ENCODE data around the gene RAD9A. TPM values are rescaled to one million over a fixed set of nuclear protein-coding genes. Genes with fewer than 3 reads are reported as not detected.
A peak's percentile ranks its signal among the peaks of the same experiment; 100 is the strongest.

The RAD9A gene
- total RNA-seq, 1 donor from 2014 or later, result 30.7 TPM

DNA sequence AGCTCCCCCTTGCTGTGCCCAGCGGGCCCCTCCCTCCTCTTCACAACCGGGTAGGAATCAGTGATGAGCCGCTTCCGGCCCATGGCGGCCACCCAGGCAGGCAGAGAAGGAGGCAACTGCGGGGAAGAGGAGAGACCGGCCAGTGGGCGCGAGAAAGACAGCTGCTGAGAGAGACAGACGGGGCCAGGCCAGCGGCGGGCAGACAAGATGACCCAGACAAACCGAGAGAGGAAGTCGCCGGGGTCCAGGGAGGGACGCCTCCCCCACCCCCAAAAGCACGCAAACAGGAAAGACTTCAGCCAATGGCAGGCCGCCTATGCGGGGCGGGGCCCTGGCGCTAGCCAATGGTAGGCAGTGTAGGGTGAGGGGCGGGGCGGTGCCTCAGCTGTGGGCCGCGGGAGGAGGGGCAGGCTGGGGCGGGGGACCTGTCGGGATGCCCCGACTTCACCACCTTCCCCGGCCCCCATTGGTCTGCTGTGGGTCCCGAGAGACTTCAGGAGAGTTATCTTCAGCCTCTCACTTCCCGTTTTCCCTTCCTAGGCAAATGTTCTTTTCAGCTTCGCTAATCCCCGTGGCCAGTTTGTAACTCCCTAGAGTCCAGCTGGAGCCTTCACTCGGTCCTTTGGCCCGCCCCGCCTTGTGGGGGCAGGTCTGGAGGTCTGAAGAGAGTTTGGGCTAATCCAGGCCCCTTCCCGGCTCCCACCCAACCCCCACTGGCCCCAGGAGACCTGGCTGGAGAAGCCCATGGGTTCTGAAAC lies 38.3 kb upstream of the RAD9A start, which contains the start of gene POLD4:
Gene POLD4, minus strand, starts transcription at position 230 of the 758 bp plus-strand sequence. Its CDS starts 147 bp downstream, at position 83.
- H3K9me3 Mint-ChIP-seq, result no peaks in the 10 kb centered on the region
- H3K4me3 Mint-ChIP-seq, result peak within 1 kb of the TSS; percentile 94
- peak; percentile 95 for DNase-seq (ENCODE audit: low spot score)
- H3K27ac Mint-ChIP-seq, result peak within 1 kb of the TSS; percentile 98
- intact Hi-C loops (cut with micrococcal nuclease), result loop anchor here (1.0 to 10.0 kb wide), 11 partner anchors 8 to 1065 kb away; partner anchors contain the start of genes CLCF1, GSTP1, PC and RAD9A
- H3K4me1 Mint-ChIP-seq (ENCODE audit: low read depth), result peaks cover 34% of the 10 kb centered on the region
- no peaks in the 10 kb centered on the region for H3K36me3 Mint-ChIP-seq (ENCODE audit: low read depth)
- peaks cover 1% of the 10 kb centered on the region for H3K27me3 Mint-ChIP-seq (ENCODE audit: insufficient read depth)

DNA sequence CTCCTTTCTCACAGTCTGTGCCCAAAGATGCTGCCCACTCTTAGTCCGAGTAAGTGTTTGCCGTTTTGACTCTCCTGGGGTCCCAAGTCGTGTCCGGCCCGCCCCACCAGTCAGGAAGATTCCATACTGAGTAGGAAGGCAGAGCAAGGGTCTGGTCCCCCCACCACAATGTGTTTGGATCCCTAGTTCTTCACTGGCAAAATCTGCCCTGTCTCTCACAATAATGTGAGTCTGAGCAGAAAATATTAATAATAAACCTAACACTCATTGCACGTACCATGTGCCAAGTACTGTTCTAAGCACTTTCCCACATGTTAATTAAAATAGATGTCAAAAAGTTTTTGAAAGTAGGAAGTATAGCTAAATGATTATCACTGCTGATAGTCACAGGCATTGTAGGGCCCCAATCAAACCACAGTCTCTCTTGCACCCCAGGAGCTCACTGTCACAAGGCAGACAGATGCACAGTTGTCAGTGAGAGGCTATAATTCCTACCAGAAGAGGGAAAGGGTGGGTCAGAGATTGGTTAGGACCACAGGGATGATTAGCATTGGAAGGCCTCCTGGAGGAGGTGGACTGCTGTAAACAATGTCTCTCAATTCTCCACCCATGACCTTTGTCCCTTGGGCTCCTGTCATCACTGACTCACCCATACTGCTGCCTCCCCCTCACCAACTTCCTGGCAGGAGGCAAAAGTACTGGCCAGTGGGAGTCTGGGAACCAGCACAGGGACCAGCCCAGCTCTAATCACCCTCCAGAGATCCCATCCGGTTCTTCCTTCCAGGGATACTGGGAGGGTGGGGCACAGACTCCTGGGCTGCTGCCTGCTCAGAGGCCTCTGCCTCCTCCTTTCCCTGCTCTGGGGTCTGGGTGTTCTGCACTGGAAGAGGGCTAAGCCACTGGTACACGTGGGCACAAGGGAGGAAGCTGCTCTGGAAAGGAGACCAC lies 37.4 kb upstream of the RAD9A start:
- intact Hi-C loops (cut with micrococcal nuclease), result loop anchor here (5.0 to 10.0 kb wide), 3 partner anchors 113 to 453 kb away; partner anchors contain the start of genes GSTP1 and TMEM134
- H3K27ac Mint-ChIP-seq, result peak overlapping the region; percentile 98
- no peak for DNase-seq (ENCODE audit: low spot score)
- no peaks in the 10 kb centered on the region for H3K36me3 Mint-ChIP-seq (ENCODE audit: low read depth)
- no peaks in the 10 kb centered on the region for H3K9me3 Mint-ChIP-seq
- H3K4me1 Mint-ChIP-seq (ENCODE audit: low read depth), result peaks cover 34% of the 10 kb centered on the region
- peak overlapping the region; percentile 94 for H3K4me3 Mint-ChIP-seq
- peaks cover 5% of the 10 kb centered on the region for H3K27me3 Mint-ChIP-seq (ENCODE audit: insufficient read depth)

DNA sequence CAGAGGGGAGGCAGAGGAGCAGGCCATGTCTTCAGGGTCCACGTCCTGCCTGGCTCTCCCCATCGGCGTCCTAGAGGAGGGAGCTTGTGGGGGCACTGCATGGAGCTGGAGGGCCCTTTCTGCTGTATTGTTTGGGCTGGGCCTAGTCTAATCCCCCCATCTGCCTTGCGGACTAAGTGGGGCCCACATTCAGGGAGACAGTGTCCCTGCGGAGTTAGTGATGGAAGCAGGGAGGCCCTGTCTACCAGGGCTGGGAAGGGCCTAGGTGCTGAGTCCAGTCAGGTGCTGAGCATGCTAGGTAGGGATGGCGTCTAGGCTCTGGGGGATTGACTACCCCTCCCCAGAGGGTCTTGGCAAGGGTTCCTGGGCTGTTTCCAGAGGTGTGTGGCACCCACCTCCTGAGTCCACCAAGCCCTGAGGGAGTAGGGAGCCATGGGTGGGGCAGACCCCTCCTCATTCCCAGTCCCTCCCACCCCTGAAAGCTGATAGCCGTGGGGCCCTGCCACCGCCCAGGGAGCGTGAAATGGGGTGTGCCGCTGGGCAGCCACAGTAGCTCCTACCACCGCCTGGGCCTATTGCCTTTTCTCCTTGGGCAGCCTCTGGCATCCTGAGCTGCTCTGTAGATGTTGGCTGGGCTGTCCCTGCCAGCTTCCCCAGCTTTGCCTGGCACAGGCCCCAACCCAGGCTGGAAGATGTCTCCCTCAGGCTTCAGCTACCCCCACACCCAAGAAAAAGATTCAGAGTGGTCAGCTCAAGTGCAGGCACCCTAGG lies 36.6 kb upstream of the RAD9A start:
- peak overlapping the region; percentile 11 for H3K4me3 Mint-ChIP-seq
- intact Hi-C loops (cut with micrococcal nuclease), result loop anchor here (10.0 kb wide), 1 partner anchor 230 kb away; the partner anchor contains the start of gene GSTP1
- no peak for DNase-seq (ENCODE audit: low spot score)
- H3K36me3 Mint-ChIP-seq (ENCODE audit: low read depth), result no peaks in the 10 kb centered on the region
- H3K27ac Mint-ChIP-seq, result peak overlapping the region; percentile 98
- peaks cover 34% of the 10 kb centered on the region for H3K4me1 Mint-ChIP-seq (ENCODE audit: low read depth)
- H3K9me3 Mint-ChIP-seq, result no peaks in the 10 kb centered on the region
- peaks cover 5% of the 10 kb centered on the region for H3K27me3 Mint-ChIP-seq (ENCODE audit: insufficient read depth)

DNA sequence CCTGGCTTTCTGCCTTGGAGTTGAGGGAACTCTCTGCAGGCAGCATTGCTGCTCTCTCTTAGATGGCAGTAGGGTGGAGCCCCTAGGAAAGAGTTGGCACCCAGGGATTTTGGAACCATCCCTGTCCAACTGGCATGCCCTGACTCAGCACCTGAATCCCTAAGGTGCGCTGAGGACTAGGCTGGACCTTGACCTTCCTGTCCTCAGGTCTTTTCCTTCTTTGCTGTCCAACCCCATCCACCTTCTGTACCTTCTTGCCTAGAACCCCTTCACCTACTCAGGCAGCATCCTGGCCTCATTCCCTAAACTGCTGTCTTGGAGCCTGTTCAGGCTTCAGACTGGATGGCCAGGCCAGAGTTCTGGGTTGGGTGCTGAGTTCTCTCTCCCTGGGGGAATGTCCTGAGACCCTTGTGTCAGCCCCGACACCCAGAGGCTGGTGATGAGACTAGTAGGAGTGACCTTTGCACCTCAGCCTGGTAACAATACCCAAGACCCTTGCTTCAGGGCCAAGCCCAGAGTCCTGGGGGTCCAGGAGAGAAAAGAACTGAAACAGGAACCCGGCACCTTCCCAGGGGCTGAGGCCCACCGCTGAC lies 35.9 kb upstream of the RAD9A start:
- Mint-ChIP-seq H3K9me3 (no peaks in the 10 kb centered on the region), H3K27me3 (ENCODE audit: insufficient read depth) (peaks cover 5% of the 10 kb centered on the region), H3K27ac (no peak overlapping the region), H3K4me1 (ENCODE audit: low read depth) (peaks cover 34% of the 10 kb centered on the region), H3K36me3 (ENCODE audit: low read depth) (no peaks in the 10 kb centered on the region), H3K4me3 (no peak overlapping the region)
- intact Hi-C loops (cut with micrococcal nuclease), result loop anchor here (10.0 kb wide), 1 partner anchor 229 kb away; the partner anchor contains the start of gene GSTP1
- DNase-seq (ENCODE audit: low spot score), result no peak

DNA sequence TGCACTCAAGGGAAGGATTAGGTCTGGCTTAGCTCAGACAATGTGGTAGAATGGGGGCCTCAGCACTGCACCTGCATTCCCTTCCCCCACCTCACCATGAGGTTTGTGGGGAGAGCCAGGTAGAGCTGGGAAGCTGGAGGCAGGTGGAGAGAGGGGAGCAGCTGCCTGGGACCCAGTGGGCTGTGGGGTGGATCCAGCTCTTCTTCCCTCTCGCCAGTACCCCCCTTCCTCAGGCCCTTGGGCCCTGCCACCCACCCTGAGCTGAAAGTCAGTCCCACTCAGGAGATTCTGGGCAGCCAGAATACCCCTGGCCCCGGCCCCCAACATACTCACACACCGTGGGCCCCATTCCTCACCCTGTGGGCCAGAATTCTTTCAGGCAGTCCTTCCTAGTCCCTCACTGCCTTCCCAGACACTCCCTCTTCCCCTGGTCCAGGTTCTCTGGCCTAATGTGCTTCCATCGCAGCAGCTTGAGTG lies 35.4 kb upstream of the RAD9A start:
- H3K4me3 Mint-ChIP-seq, result peak overlapping the region; percentile 23
- no peaks in the 10 kb centered on the region for H3K36me3 Mint-ChIP-seq (ENCODE audit: low read depth)
- DNase-seq (ENCODE audit: low spot score), result no peak
- H3K27me3 Mint-ChIP-seq (ENCODE audit: insufficient read depth), result peaks cover 9% of the 10 kb centered on the region
- H3K9me3 Mint-ChIP-seq, result no peaks in the 10 kb centered on the region
- peak overlapping the region; percentile 75 for H3K27ac Mint-ChIP-seq
- intact Hi-C loops (cut with micrococcal nuclease), result loop anchor here (10.0 kb wide), 1 partner anchor 228 kb away; the partner anchor contains the start of gene GSTP1
- H3K4me1 Mint-ChIP-seq (ENCODE audit: low read depth), result peaks cover 29% of the 10 kb centered on the region

DNA sequence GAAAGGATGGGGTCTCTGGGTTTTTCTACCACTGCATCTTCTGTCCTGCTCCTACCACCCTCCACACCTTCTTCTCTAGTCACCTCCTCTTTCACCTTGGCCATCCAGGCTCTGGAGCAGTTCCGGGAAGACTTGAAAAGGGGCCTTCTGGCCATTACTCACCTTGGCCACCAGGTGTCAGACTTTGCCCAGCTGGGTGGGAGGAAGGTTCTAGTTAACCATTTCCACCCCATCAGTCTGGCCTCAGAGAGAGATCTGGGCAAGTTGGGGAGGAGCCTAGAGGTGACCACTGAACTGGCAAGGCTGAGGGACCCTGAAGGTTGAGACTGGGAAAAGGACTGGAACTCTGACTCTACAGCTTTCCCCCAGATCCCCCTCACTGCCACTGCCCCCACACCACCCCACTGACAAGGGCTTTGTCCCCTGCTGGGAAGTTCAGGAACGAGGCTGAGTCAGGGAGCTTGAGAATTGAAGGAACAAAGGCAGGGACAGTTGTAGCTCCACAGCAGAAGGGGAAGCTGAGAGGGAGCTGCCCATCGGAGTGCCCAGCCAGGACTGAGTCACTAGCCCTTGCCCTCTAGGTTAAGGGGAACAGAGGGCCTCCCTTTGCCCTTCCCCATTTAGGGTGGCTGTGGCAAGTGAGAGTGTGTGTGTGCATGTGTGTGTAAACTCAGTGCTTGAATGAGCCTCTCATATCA lies 34.8 kb upstream of the RAD9A start:
- Mint-ChIP-seq H3K4me3 (peak overlapping the region; percentile 23), H3K27me3 (ENCODE audit: insufficient read depth) (peaks cover 11% of the 10 kb centered on the region), H3K9me3 (no peaks in the 10 kb centered on the region), H3K4me1 (ENCODE audit: low read depth) (peaks cover 25% of the 10 kb centered on the region), H3K36me3 (ENCODE audit: low read depth) (no peaks in the 10 kb centered on the region), H3K27ac (peak overlapping the region; percentile 75)
- intact Hi-C loops (cut with micrococcal nuclease), result loop anchor here (1.0 to 10.0 kb wide), 3 partner anchors 11 to 228 kb away; partner anchors contain the start of gene GSTP1
- peak; percentile 66 for DNase-seq (ENCODE audit: low spot score)

DNA sequence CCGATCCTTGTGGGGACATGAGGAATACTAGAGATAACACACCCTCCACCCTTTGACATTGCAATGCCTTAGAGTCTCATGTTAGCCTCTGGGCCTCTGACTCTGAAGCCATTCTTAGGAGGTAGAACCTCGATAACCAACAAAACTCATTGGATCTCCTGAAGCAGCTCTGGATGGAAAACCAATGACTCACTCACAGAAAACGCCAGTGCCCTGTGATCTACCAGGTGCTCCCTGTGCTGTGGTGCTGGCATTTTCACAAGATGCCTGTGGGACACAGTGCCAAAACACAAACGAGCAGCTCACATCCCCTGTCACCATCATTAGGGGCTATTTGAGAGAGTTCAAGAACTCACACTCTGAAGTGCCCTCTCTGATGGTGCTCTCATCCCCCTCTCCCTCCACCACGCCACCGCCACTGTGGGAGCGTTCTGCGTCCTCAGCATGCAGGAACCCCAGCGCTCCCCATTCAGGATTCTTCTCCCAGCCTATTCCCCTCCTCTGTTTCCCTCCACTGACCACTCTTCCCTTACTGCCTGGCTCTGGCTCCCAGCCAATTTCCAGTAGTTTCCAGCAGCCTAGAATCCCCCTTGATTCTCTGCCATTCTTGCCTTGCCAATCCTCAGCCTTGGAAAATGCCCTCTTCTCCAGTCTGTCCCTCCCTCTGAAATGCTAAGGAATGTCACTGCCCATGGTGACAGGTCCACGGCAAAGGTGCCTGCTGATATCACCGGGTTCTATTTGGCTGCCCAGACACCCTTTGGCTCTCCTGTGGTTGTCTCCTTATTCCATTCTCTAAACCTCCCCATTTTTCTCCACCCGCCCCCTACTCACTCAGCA lies 33.7 kb upstream of the RAD9A start:
- intact Hi-C loops (cut with micrococcal nuclease), result loop anchor here (1.0 to 10.0 kb wide), 3 partner anchors 10 to 227 kb away; partner anchors contain the start of gene GSTP1
- H3K36me3 Mint-ChIP-seq (ENCODE audit: low read depth), result no peaks in the 10 kb centered on the region
- H3K9me3 Mint-ChIP-seq, result no peaks in the 10 kb centered on the region
- H3K27me3 Mint-ChIP-seq (ENCODE audit: insufficient read depth), result peaks cover 21% of the 10 kb centered on the region
- H3K4me1 Mint-ChIP-seq (ENCODE audit: low read depth), result peaks cover 25% of the 10 kb centered on the region
- no peak overlapping the region for H3K4me3 Mint-ChIP-seq
- H3K27ac Mint-ChIP-seq, result no peak overlapping the region
- DNase-seq (ENCODE audit: low spot score), result no peak

DNA sequence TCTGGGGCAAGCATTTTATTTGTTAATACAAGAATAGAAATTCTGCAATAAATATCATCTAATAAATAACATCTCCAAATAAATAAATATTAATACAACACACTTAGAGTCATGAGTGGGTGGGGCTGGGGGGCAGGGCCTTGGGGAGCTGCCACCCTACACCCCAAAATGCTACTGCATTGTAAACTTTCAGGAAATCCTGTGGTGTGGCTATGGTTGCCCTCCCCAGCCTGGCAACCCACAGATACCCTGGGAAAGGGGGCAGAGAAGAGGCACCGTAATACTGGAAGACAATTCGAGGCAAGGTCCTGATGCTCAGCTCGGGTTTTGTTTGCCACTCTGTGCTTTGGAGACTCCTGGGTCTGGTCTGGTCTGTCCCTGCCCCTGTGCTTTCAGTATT lies 27.6 kb upstream of the RAD9A start:
- peaks cover 12% of the 10 kb centered on the region for H3K4me1 Mint-ChIP-seq (ENCODE audit: low read depth)
- H3K9me3 Mint-ChIP-seq, result no peaks in the 10 kb centered on the region
- no peak for DNase-seq (ENCODE audit: low spot score)
- intact Hi-C loops (cut with micrococcal nuclease), result no loop called here
- H3K36me3 Mint-ChIP-seq (ENCODE audit: low read depth), result no peaks in the 10 kb centered on the region
- no peak overlapping the region for H3K4me3 Mint-ChIP-seq
- H3K27me3 Mint-ChIP-seq (ENCODE audit: insufficient read depth), result peaks cover 37% of the 10 kb centered on the region
- H3K27ac Mint-ChIP-seq, result no peak overlapping the region

DNA sequence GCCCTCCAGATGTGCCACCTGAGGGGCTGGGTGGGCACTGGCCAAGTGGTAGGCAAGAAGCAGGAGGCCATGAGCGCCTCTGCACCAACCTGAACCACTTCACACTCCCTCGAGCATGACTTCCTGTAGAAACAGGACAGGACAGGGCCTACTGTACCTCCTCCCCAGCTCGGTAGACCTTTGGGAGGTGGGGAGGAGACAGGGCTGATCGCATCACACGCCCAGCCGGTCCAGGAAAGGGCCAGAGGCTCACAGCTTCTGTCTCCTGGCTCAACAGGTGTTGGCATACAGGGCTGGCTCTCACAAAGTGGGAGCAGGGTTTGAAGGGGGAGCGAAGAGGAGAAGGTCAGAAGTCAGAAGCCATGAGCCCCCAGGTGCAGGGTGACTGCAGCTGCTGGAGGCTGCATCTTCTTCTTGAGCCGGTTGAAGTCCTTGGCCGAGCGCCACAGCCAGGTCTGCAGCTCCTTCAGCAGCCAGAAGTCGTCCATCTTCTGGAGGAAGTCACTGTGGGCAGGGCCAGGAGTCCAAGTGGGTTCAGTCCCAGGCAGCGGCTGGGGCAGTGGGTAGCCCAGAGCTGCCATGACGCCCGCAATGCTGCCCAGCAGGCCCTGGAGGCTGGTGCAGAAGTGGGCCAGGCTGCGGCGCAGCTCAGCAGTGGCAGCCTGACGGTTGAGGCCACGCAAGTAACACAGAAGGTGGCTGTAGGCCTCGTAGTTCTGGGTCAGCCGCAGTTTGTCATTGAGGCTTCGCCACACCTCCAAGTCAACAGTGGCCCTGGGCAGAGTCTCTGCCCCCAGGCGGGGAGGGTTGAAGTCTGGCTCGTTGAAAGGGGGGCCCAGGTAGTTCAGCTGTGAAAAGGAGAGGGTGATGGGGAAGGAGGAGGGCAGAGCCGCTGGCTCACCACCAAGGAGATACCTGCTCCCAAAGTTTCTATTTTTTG lies 26.7 kb upstream of the RAD9A start:
- Mint-ChIP-seq H3K27me3 (ENCODE audit: insufficient read depth) (peaks cover 45% of the 10 kb centered on the region), H3K4me3 (no peak overlapping the region), H3K4me1 (ENCODE audit: low read depth) (peaks cover 12% of the 10 kb centered on the region), H3K36me3 (ENCODE audit: low read depth) (no peaks in the 10 kb centered on the region), H3K27ac (no peak overlapping the region), H3K9me3 (no peaks in the 10 kb centered on the region)
- intact Hi-C loops (cut with micrococcal nuclease), result no loop called here
- no peak for DNase-seq (ENCODE audit: low spot score)

Data from activated T-helper 1 cell treated with anti-CD3 and anti-CD28 coated beads, Interleukin-12 subunit alpha, Interleukin-12 subunit beta, Interleukin-2, Interleukin-4 antibody, amounts not matched to agents 30 ng/mL and 10 ng/mL and 1 ng/mL, durations not matched to agents 14 hours and 24 hours and 36 hours (primary cell).